ENCODE measurements around the gene MBP.
"Not testable (repeated sequence)": the region's sequence is repeated elsewhere in the genome, so short reads cannot be mapped to it uniquely, and the experiment has no call there.

MBP gene

GRCh38 chr18:76952747-76953146 is 179.8 kb downstream of the MBP start:
- DNase-seq (ENCODE audit: low read depth in 1 of 2, low spot score in 1 of 2): no peak
- Histone ChIP-seq H3K27ac (replicated peaks) (no peak overlapping the region), H3K27me3 (ENCODE audit: insufficient read depth, poor library complexity, severe bottlenecking) (no peaks in the 10 kb centered on the region), H3K4me3 (replicated peaks; ENCODE audit: insufficient read depth, low read length) (no peak overlapping the region)
- TF ChIP-seq POLR2AphosphoS5 (IDR thresholded peaks at IDR 0.05; ENCODE audit: low read depth) (no peak), REST (IDR thresholded peaks at IDR 0.05; ENCODE audit: insufficient replicate concordance, low read depth) (no peak), GABPA (IDR thresholded peaks at IDR 0.05; ENCODE audit: low read depth) (no peak), SPI1 (IDR thresholded peaks at IDR 0.05; ENCODE audit: borderline replicate concordance, low read depth) (no peak), CTCF (IDR thresholded peaks at IDR 0.05; ENCODE audit: insufficient read depth, low read length) (no peak)

DNA sequence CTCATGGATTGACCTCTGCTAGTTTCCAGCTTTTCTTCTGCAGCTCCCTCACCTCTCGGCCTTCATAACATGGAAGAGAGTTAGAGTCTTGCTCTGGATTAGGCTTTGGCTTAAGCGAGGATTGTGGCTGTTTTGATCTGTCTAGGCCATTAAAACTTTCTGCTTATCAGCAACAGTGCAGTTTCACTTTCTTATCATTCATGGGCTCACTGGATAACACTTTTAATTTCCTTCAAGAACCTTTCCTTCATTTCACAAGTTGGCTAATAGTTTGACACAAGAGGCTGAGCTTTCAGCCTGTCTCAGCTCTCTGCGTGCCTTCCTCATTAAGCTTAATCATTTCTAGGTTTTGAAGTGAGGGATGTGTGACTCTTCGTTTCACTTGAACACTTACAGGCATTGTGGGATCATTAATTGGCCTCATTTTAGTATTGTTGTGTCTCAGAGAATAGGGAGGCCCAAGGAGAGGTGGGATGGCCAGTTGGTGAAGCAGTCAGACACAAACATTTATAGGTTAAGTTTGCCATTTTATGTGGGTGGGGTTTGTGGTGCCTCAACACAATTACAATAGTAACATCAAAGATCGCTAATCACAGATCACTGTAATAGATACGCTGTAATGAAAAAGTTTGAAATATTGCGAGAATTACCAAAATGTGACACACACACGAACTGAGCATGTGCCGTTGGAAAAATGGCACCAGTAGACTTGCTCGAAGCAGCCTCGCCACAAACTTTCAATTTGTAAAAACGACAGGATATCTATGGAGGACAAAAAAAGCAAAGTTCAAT is 180.9 kb downstream of the MBP start:
- Histone ChIP-seq H3K4me3 (replicated peaks; ENCODE audit: insufficient read depth, low read length) (no peak overlapping the region), H3K27me3 (ENCODE audit: insufficient read depth, poor library complexity, severe bottlenecking) (no peaks in the 10 kb centered on the region), H3K27ac (replicated peaks) (no peak overlapping the region)
- TF ChIP-seq SPI1 (IDR thresholded peaks at IDR 0.05; ENCODE audit: borderline replicate concordance, low read depth): no peak
- TF ChIP-seq REST (IDR thresholded peaks at IDR 0.05; ENCODE audit: insufficient replicate concordance, low read depth): no peak
- no peak for TF ChIP-seq GABPA (IDR thresholded peaks at IDR 0.05; ENCODE audit: low read depth)
- no peak for TF ChIP-seq POLR2AphosphoS5 (IDR thresholded peaks at IDR 0.05; ENCODE audit: low read depth)
- no peak for TF ChIP-seq CTCF (IDR thresholded peaks at IDR 0.05; ENCODE audit: insufficient read depth, low read length)
- DNase-seq (ENCODE audit: low read depth in 1 of 2, low spot score in 1 of 2): no peak

- no peak for TF ChIP-seq SPI1 (IDR thresholded peaks at IDR 0.05; ENCODE audit: borderline replicate concordance, low read depth)
- TF ChIP-seq CTCF (IDR thresholded peaks at IDR 0.05; ENCODE audit: insufficient read depth, low read length): no peak
- Histone ChIP-seq H3K27ac (replicated peaks) (no peak overlapping the region), H3K27me3 (ENCODE audit: insufficient read depth, poor library complexity, severe bottlenecking) (no peaks in the 10 kb centered on the region), H3K4me3 (replicated peaks; ENCODE audit: insufficient read depth, low read length) (no peak overlapping the region)
- no peak for DNase-seq (ENCODE audit: low read depth in 1 of 2, low spot score in 1 of 2)
Observed at GRCh38 chr18:76948345-76948744, 184.2 kb downstream of the MBP start.

DNA sequence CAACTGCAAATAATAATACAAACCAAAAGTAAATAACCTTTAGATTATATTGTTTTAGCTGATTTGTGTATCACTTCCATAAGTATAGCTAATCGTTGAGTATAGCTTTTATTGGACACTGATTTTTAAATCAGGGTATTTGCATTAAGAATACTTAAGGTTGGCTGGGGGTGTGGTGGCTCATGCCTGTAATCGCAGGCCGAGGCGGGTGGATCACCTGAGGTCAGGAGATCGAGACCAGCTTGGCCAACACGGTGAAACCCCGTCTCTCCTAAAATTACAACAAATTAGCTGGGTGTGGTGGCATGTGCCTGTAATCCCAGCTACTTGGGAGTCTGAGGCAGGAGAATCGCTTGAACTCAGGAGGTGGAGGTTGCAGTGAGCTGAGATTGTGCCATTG is 188.2 kb downstream of the MBP start:
- H3K27me3 ChIP-seq (ENCODE audit: insufficient read depth, poor library complexity, severe bottlenecking); DNase-seq (ENCODE audit: low read depth in 1 of 2, low spot score in 1 of 2); H3K27ac ChIP-seq (replicated peaks); H3K4me3 ChIP-seq (replicated peaks; ENCODE audit: insufficient read depth, low read length): not testable (repeated sequence)

Data from HL-60 (cell line).